Measurements from ENCODE around the gene D2HGDH.

GRCh38 chr2:241777686-241778627 lies 43.5 kb downstream of the D2HGDH start:
- TF ChIP-seq EZH2 (optimal IDR thresholded peaks at IDR 0.05; ENCODE audit: low read depth, low read length) (no peak), EZH2phosphoT487 (IDR thresholded peaks at IDR 0.05; ENCODE audit: low read length) (no peak)
- TF ChIP-seq, protein P1, sequence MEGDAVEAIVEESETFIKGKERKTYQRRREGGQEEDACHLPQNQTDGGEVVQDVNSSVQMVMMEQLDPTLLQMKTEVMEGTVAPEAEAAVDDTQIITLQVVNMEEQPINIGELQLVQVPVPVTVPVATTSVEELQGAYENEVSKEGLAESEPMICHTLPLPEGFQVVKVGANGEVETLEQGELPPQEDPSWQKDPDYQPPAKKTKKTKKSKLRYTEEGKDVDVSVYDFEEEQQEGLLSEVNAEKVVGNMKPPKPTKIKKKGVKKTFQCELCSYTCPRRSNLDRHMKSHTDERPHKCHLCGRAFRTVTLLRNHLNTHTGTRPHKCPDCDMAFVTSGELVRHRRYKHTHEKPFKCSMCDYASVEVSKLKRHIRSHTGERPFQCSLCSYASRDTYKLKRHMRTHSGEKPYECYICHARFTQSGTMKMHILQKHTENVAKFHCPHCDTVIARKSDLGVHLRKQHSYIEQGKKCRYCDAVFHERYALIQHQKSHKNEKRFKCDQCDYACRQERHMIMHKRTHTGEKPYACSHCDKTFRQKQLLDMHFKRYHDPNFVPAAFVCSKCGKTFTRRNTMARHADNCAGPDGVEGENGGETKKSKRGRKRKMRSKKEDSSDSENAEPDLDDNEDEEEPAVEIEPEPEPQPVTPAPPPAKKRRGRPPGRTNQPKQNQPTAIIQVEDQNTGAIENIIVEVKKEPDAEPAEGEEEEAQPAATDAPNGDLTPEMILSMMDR (IDR thresholded peaks at IDR 0.05; ENCODE audit: low read length) = no peak
